ENCODE results near the gene TAP1.
"Not testable (repeated sequence)": the region's sequence is repeated elsewhere in the genome, so short reads cannot be mapped to it uniquely, and the experiment has no call there.

TAP1 gene, protein sequence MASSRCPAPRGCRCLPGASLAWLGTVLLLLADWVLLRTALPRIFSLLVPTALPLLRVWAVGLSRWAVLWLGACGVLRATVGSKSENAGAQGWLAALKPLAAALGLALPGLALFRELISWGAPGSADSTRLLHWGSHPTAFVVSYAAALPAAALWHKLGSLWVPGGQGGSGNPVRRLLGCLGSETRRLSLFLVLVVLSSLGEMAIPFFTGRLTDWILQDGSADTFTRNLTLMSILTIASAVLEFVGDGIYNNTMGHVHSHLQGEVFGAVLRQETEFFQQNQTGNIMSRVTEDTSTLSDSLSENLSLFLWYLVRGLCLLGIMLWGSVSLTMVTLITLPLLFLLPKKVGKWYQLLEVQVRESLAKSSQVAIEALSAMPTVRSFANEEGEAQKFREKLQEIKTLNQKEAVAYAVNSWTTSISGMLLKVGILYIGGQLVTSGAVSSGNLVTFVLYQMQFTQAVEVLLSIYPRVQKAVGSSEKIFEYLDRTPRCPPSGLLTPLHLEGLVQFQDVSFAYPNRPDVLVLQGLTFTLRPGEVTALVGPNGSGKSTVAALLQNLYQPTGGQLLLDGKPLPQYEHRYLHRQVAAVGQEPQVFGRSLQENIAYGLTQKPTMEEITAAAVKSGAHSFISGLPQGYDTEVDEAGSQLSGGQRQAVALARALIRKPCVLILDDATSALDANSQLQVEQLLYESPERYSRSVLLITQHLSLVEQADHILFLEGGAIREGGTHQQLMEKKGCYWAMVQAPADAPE

DNA sequence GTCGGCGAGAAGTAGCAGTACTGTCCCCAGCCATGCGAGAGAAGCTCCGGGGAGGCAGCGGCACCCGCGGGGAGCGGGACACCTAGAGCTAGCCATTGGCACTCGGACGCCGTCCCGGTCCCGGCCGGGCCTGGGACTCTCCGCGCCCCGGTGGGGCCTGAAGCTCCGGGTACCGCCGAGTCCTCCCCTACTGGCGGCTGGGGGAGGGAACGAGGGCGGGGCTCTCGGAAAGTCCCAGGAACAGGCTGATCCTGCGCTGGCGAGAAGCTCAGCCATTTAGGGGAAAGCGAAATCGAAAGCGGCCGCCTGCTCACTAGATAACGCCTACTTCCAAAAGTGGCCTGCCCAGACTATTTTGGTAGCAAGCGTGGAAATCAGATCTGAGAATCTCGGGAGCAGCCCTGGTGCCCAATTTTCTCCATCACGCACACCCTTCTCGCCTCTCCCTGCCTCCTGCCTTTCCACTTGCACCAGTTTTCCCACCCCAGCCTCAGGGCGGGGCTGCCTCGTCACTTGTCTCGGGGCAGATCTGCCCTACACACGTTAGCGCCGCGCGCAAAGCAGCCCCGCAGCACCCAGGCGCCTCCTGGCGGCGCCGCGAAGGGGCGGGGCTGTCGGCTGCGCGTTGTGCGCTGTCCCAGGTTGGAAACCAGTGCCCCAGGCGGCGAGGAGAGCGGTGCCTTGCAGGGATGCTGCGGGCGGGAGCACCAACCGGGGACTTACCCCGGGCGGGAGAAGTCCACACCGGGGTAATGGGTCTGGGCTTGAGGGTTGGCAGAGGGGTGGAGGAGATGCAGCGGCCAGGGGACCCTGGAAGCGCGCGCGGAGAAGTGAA, at the start of gene TAP1, which contains the start of gene PSMB9:
Gene TAP1 (minus strand): TSS at position 164 of the 835 bp plus-strand sequence. CDS start 68 bp downstream, at position 96.
Gene PSMB9 (plus strand): TSS at position 652 of the 835 bp plus-strand sequence. CDS start 38 bp downstream, at position 690.
- DNase-seq, result peak; percentile 92 to 99 (median 96)

DNA sequence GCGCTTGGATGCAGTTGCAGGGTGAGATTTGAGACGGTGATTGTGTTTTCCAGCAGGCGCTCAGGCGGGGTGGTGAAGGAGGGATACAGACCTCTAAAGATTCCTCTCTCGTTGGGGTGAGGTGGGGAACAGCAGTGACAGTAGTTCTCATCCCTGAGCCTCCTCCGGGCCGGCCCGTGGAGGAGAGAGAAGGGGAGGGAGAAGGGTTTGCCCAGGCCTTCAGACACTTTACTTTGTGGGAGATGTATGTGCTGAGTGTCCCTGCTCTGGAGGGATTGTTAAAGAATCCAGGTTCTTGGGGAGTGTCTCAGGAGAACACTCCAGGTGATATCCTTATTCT, 41.5 kb upstream of the TAP1 start:
- no peak for DNase-seq

DNA sequence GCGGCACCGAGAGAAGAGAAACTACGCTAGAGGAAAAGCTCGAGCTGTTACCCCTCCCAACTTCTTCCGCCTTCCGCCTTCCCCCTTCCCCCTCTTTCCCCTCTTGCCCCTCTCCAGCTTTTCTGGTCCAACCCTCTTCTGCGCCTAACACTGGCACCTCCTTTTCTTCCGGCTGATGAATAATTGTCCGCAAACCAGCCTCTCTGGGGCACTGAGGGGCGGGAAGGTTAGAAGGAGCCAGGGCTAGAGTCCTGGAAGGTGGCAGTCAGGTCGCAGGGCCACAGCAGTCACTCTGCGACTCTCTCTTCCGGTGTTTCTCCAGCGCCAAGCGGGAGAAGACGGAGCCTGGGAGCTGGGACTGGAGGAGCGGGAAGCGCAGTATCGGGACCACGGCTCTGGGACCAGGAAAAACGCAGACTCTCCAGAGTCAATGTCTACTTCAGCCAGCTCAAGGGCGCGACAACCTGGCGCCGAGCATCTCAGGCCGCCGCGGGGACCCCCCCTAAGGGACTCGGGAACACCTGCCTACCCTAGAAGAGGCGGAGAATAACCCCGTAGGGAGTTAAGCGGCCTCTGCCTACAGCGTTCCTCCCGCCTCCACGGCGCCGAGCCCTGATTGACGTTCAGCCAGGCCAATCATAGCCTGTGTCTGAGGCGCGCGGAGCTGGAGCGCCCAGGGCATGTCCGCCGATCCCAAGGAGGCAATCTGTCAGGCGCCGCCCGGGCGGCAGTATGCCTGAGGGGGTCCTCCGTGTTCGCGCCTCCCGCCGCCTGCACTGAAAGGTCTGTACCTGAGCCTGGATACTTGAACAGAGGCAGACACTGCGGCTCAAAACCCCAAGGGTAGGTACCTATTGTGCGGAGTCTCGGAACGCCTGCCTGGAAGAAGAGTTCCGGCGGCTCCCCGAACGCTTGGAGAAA, 40.8 kb upstream of the TAP1 start:
- DNase-seq, result peak; percentile 83 to 95 (median 92)

DNA sequence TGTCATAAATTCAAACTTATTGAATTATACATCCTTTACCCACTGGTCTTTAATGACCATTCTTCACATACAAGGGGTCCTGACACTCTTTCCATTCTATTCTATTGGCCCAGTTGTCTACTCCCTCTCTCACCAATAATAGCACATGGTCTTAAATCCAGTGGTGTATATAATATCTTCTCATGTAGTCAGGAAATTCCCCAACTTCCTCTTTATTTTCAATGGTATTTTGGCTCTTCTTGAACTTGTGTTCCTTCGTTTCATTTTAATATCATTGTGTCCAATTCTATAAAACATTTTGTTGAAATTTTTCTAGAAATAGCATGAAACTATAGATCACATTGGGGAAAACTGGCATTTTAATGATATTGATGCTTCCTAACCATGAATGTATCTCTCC, 37.3 kb upstream of the TAP1 start:
- DNase-seq, result no peak

DNA sequence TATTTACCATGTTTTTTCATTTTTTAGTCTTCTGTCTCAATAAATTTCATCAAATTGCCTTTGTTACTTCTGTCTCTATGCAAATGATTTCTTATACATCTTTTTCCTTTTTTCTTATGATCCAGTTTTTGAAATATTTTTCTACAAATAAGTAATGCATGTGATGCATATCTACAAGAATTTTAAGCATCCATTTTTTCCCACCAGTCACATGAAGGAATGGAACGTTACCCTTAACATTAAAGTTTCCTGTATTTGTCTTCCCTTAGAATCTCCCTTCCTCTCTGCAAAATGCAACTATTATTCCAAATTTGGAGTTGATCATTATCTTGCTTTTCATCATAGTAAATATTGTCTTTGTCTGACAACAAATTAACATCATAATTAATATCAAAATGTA, 36.0 kb upstream of the TAP1 start:
- no peak for DNase-seq

DNA sequence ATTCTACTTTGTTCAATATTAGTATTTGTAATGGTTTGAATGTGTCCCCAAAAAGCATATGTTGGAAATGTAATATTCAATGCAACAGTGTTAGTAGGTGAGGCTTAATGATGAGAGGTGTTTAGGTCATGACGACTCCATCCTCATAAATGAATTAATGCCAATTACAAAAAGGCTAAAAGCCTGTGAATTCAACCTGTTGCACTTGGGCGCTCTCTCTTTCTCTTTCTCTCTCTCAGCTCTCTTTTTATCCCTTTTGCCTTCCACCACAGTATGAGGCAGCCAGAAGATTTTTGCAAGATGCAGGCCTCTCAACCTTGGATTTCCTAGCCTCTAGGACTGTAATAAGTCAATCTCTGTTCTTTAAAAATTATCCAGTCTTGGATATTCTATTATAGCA, 35.1 kb upstream of the TAP1 start:
- no peak for DNase-seq

DNA sequence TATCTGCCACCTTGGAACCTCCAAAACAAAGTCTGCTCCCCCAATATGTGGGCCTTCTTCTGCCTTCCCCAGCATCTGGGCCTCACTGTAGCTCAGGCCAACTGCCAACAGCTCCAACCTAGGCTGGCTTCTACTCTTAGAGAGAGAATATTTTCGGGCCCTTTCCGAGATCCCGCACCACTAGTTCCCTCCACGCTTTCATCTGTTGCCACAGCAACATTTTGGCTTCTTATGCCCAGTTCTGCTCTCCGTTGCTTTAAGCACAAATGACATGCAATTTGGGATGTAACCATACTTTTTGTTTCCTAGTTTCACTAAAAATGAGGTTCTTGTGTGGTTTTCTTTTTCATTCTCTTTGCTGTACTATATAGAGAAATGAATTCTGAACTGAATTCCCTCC, 34.1 kb upstream of the TAP1 start:
- DNase-seq, result no peak

DNA sequence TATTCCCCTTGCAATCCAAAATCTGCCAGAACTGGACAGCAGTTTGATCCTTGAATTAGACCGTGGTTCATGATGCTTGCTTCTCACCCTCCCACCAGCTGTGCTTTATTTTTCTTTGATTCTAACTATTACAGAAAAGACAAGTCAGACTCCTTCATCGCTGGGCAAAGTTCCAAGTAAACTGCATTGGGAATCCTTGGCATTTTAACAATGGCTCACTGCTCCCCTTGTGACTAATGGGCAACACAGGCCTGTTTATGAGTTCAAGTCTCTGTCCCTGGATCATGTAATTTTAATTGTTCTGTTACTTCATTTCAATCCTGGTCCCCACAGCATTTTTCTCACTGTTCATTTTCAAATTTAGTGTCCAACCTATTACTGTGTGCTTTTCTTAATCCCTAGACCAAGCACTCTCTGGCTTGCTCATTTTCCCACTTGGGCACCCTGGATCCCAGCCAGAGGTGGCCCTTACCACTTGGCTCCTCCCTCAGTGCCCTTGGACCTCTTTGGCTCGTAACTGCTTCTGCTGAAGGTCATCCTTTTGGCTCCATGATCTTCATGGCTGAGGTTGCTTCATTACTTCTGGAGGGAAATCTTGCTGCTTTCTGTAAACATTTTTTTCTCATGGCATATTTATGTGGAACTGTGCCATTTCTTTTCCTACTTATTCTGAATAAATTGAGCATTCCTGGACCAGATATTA, 33.3 kb upstream of the TAP1 start:
- no peak for DNase-seq

DNA sequence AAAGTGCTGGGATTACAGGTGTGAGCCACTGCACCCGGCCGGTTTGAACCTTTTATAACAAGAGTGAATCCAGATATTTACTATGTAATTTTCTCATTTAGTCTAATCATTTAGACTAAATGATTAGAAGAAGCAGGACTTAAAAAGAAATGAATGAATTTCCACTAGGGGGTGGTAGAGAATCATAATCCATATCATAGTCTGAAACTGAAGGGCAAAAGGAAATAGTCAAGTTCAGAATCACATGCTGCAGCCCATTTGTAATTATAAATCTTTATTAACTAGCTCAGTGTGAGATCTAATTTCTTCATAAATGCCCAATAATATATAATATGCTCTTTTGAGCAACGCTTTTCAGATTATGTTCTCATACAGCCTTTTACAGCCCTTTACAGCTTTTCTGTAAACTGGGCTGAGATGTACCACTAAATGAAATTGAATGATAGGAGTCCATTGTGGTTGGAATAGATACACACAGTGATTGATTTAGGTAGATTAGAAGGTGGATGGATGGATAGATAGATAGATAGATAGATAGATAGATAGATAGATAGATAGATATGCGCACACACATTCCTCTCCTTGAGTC, 32.3 kb upstream of the TAP1 start:
- peak in 3 of 6 experiments; percentile 50 to 80 (median 75) for DNase-seq

DNA sequence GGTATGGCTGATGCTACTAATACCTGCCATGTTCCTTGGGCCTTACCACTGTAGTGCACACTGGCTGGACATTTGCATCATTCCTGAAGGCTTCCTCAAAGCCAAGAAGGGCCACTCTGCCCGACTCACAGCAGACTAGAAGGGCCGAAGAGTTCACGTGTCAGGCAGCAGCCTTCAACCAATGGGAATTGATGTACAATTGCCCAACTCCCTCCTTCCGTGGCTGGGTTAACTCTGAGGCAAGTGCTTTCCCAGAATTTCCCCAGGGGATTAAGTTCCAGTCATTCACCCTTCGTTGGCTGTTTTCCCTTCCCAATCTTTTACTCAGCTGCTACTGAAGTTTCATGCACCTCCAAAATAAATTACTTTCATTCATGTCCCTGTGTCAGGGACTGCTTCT, 30.3 kb upstream of the TAP1 start:
- DNase-seq, result no peak

DNA sequence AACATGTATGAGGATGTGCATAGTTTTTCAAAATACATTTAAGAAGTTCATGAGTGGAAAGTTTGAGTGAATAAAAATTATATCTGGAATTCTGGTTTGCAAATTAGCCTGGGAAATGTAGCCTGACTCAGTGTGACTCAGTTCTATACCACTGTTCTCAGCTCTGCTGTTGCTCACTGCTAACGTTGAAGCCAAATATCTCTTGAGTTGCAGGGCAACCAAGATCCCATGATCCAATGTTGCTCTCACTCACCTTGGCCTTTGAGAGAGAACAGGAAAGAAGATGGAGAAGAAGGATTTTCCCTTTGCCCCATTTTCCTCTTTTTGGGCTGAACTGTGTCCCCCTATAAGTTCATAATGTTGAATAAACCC, 29.4 kb upstream of the TAP1 start:
- no peak for DNase-seq

DNA sequence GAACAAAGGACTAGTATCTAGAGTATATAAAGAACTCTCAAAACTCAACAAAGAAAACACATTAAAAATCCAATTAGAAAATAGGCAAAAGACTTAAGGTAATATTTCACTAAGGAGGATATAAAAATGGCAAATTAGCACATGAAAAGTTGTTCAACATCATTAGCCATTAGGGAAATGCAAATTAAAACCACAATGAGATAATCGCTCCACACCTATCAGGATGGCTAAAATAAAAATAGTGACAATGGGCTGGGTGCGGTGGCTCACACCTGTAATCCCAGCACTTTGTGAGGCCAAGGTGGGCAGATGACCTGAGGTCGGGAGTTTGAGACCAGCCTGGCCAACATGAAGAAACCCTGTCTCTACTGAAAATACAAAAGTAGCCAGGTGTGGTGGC, 27.5 kb upstream of the TAP1 start:
- DNase-seq, result not testable (repeated sequence)

DNA sequence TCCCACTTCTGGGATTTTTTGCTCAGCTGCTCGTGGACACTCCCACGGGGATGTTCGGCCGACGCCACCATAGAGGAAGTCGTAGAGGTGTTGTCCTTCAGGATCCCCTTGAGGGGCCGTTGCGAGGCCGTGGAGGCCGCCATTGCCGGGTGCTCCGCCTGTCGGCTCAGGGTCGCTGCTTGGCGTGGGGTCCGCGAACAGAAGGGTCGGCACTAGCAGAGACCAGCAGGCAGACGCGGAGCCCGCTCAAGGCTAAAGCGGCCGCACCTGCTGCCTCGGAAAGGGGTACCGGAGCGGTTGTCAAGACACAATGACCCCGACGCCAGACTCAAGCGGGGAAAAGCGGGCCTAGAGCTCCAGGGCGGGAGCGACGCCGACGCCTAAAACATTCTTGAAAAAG, 26.2 kb upstream of the TAP1 start:
- DNase-seq, result no peak

DNA sequence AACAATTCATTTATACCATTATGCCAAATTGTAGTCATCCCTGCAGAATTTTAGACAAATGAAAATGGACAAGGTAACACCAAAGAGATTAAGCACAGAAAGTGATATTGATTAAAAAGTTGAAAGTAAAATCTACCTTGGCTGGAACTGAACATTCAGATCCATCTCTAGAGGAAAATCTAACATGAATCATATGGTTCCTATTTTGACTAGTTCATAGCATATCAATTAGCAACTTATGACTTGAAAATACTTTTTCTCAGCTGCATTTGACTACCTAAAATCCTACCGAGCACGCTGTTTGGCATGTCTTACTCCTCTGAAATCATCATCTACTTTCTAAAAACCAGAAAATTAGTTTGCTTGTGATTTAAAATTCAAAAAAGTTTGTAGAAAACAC, 23.1 kb upstream of the TAP1 start:
- DNase-seq, result no peak

DNA sequence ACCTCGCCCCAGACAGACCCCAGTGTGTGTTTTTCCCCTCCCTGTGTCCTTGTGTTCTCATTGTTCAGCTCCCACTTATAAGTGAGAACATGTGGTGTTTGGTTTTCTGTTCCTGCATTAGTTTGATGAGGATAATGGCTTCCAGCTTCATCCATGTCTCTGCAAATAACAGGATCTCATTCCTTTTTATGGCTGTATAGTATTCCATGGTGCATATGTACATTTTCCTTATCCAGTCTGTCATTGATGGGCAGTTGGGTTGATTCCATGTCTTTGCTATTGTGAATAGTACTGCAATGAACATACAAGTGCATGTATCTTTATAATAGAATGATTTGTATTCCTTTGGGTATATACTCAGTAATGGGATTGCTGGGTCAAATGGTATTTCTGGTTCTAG, 20.4 kb upstream of the TAP1 start:
- not testable (repeated sequence) for DNase-seq

DNA sequence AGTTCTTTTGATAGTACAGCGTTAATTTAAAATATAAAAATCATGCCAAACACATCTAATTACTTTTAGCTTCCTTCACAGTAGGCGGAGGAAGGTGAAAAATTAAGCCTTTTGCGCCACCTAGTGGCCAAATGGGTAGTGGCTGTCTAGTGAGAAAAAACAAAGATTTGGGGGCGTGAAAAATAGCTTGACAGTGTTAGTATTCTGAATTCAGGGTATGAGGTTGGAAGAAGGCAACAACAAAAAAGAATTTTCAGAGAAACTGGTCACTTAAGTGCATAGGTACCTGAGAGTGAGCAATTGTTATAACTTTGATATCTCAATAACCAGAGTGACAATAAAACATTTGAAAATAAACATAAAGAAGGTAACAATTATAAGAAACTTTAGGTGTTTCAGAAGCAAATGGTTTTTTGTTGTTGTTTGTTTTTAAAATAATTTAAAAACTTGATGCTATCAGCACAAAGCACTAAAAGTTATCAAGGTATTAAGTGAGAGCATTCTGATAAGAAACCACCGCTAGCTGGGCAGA, 14.8 kb upstream of the TAP1 start:
- DNase-seq, result peak; percentile 70 to 90 (median 83)

DNA sequence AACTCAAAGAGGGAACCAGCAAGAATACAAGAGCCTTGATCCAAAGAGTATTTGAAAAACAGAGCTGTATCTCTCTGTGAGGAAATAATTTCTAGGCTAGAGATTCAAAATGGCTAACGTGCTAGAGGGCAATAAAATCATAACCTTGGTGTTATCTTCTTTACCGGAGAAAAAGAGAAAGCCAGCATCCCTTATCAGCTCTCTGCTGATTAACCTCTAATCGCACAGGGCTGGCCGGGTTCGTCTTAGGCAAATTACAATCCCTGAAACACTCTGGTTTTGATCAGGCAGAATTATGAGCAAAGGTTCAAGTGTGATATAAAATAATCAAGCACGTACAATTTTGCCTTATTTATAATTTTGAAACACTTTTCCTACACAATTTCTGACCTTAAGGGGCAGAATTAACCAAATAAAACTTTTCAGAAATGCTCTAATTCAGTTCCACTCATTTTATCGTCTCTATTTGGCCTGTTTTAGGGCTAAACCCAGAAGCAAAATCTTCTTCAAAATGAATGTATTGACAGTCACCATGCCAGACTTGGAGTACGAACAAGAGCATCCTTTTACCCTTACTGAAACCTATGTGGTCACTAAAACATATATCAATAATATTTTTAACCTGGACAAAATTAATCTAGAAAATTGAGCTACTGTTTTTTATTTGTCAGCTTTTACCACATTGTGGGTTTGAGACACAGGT, 14.2 kb upstream of the TAP1 start:
- DNase-seq, result no peak

DNA sequence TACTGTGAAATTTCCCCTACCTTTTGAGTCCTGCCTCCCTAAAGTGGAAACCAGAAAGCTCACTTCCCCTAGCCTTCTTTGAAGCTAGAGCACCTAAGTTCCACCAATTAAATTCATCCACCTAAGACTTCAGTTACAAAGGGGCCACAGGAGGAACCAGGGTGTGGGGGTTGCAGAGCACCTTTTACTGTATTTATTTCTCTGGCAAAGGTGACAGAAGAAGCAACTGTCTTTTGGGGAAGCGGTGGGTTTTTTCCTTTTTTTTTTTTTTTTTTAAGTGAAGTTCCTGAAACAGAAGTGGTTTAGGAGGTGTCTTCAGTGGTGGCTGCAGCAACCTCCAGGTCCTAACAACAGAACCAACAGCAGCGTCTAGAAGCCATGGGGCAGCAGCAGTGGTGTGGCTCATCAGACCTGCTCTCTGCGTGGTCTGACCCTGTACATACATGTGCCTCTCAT, 13.5 kb upstream of the TAP1 start:
- peak in 3 of 6 experiments; percentile 13 to 17 (median 16) for DNase-seq

DNA sequence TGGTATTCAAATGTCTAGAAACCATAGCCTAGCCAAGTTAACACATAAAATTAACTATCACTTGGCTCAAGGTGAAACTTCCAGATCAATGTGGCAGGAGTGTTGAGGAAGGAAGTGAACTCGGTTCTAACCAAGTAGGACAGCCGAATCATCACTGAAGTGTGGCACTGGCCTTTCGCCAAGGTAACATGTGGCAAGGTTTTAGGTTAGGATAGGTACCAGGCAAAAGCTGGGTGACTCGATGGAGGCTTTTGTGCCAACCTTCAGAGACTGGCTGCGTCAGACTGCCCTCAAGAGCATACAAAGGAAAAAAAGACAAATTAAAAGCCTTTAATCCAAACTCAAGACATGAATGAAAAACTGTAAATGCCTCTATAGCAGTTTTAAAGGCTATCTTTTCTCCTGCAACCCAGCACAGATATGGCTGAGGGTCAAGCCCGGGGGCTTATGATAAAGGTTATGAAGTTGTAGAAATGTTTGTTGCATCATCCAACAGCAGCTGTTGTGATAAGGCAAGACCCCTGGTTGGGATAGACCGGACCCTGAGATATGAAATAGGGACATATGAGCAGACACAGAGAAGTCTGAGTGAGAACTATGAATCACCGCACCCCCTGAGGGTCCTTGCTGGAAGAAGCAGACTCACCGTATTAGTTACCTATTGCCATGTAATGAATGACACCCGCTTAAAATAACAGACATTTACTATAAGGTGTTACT, 12.4 kb upstream of the TAP1 start:
- DNase-seq, result no peak
